HG03103 (cell line): ENCODE measurements around the gene PAK2.
"Not testable (repeated sequence)": the region's sequence is repeated elsewhere in the genome, so short reads cannot be mapped to it uniquely, and the experiment has no call there.

ENCODE experiments used
- ATAC-seq: cut with Tn5 transposase; IDR thresholded peaks from one replicate; pipeline ENCODE4 v1.9.1; 2021; ENCODE audit warnings: low read depth; ENCODE audit not compliant: unreplicated experiment

PAK2 gene

GRCh38 chr3:196839351-196839750 lies 99.7 kb downstream of the PAK2 start:
- ATAC-seq, result not testable (repeated sequence)

GRCh38 chr3:196842567-196843434 lies 103.1 kb downstream of the PAK2 start:
- ATAC-seq, result no peak

DNA sequence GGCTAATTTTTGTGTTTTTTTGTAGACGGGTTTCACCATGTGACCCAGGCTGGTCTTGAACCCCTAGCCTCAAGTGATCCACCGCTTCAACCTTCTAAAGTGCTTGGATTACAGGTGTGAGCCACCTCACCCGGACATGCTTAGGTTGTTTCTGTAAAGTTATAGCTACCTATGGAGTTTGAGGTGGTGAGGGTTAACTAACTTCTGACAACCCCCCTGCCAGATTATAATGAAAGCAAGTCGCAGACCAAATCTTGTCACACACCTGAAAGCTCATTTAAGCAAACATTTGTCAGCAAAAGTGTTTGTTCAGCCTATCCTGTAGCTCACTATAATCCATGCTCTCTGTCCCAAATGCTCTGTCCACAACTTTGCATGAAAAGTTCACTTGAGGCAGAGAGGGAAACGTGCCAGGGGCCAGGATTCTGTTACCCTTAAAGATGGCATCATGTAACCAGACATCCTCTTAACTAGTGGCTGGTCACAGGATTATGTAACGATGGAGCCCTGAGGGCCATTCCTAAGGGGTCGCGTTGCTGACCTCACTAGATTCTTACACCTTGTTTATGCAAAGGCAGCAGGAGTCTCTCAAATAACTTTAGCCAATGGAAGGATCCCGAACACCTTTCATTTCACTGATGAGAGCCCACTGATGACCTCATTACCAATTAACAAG lies 103.9 kb downstream of the PAK2 start:
- ATAC-seq, result no peak

DNA sequence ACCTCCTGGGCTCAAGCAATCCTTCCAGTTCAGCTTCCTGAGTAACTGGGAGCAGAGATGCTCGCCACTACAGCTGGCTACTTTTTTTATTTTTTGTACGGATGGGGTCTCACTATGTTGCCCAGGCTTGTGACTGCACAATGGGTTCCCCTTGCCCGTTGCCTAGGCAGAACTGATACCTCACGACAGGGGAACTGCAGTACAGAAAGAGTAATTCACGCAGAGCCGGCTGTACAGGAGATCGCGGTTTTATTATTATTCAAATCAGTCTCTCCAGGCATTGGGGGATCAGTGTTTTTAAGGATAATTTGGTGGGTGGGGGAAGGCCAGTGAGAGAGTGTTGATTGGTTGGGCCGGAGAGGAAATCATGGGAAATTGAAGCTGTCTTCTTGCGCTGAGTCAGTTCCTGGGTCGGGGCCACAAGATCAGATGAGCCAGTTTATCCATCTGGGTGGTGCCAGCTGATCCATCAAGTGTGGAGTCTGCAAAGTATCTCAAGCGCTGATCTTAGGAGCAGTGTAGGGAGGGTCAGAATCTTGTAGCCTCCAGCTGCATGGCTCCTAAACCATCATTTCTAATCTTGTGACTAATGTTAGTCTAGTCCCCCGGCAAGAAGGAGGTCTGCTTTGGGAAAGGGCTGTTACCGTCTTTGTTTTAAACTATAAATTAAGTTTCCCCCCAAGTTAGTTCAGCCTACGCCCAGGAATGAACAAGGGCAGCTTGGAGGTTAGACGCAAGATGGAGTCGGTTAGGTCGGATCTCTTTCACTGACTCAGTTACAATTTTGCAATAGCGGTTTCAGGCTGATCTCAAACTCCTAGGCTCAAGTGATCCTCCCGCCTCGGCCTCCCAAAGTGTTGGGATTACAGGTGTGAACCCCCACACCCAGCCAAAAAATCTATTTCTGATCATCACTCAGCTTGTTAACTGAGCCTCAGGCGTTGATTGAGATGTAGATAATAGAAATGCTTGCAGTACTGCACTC lies 104.9 kb downstream of the PAK2 start:
- not testable (repeated sequence) for ATAC-seq

DNA sequence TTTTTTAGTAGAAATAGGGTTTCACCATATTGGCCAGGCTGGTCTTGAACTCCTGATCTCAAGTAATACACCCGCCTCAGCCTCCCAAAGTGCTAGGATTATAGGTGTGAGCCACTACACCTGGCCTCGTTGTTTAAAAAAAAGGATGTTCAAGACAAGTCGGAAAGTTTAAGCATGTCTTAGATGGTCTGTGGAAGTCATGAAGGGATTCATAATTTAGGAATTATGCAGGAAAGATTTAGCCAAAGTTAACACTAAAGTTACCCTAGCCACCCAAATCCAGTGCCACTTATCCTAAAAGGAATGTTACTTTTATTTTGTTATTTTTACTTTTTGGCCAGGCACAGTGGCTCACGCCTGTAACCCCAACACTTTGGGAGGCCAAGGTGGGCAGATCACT lies 108.7 kb downstream of the PAK2 start:
- ATAC-seq, result not testable (repeated sequence)

- no peak for ATAC-seq
Measured at GRCh38 chr3:196849180-196849741, 109.6 kb downstream of the PAK2 start.

DNA sequence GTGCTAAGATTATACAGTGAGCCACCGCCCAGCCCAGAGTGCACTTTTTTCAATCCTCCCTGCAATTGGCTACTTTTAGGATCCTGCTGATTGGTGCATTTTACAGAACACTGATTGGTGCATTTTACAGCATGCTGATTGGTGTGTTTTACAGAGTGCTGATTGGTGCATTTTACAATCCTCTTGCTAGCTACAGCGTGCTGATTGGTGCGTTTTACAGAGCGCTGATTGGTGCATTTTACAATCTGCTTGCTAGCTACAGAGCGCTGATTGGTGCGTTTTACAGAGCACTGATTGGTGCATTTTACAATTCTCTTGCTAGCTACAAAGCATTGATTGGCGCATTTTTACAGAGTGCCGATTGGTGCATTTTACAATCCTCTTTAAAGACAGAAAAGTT lies 123.3 kb downstream of the PAK2 start:
- not testable (repeated sequence) for ATAC-seq

- ATAC-seq, result no peak
Measured at GRCh38 chr3:196867155-196867506, 127.5 kb downstream of the PAK2 start.

- ATAC-seq, result peak; percentile 90
Measured at GRCh38 chr3:196867507-196868296, 128.0 kb downstream of the PAK2 start, which contains the start of gene SENP5. TSS of gene SENP5 (plus strand) at chr3:196867920. CDS start at chr3:196885182, 17,262 bp downstream.

- peak; percentile 13 for ATAC-seq
Measured at GRCh38 chr3:196868297-196868661, 128.6 kb downstream of the PAK2 start.

GRCh38 chr3:196872316-196872715 lies 132.7 kb downstream of the PAK2 start:
- no peak for ATAC-seq

- ATAC-seq, result not testable (repeated sequence)
Measured at GRCh38 chr3:196874511-196875094, 134.9 kb downstream of the PAK2 start.

DNA sequence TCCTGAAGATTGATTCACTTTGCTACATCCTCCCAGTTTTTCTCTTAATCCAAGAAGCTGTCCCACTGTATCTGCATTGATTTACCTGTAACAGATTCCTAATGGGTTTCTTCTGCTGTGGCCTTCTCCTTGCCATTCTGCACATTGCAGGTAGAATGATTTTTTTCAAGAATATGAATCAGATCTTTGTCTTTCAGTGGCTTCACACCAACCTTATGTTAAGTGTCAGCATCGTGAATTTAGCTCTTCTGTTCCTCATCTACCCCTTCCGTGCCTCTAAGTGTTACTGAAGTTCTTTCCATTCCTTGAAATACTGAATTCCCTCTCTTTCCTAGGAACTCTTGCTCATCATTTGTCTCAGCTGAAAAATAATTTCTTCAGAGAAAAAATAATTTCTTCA lies 135.6 kb downstream of the PAK2 start:
- no peak for ATAC-seq
